Adrenal gland (tissue), 5 donors: ENCODE measurements around the gene OGA.

Experiments used
- POLR2A ChIP-seq, 2 donors: fragments of 450-650 bp; IDR thresholded peaks; one replicate each; pipeline ENCODE4 v1.6.1; 2017; ENCODE audit warnings: antibody characterized with exemption in 2 of 2, mild to moderate bottlenecking in 2 of 2, moderate library complexity in 1 of 2
- TF ChIP-seq, protein P1 (sequence below), 6 experiments: fragments of 450-650 bp in 4 of 6; fragments of 200-600 bp in 2 of 6; sonication (generic) in 1 of 6; IDR thresholded peaks; 1 replicate in 5 of 6; 2 replicates in 1 of 6; pipeline versions ENCODE4 v1.5.1 to v1.8.0; 2016 to 2021; ENCODE audit warnings: antibody characterized with exemption in 6 of 6, mild to moderate bottlenecking in 2 of 6, moderate library complexity in 1 of 6
- donor health status: DM: no; HTN: no; CAD: no.

DNA sequence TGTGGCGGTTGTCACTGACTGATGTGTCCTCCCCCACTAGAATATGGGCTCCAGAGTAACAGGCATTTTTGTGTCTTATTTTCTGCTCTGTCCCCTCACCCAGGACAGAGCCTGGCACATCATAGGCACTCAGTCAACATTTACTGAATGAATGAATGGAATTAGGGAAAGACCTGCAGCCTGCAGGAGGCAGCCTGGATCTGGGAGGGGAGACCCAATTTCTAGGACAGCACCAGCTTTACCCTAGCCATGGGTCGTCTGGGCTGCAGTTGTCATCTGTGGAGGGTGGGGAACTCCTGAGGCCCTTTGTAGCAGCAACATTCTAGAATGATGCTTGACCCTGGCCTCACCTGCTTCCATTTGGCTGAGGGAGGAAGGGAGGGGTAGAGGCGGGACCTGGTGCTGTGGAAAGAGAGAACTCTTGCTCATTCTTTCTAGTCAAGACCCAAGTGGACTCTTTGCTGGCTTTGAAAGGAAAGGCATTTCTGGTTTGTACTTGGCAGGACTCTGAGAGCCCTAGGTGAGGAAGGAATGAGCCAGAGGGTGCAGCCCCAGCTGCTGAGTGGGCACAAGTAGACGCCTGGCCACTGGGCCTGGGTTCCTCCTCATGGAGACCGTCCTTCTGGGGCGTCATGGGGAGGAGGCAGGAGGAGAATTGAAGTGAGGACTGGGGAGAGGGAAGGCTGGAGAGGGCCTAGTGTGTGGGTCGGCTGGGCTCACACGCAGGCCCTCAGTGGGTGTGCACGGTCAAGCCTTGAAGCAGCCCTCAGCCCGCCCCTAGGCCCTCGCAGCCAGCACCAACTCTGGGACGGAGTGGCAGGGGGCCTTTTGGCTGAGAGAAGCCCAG, 51.3 kb downstream of the OGA start:
- no peak for TF ChIP-seq POLR2A (IDR thresholded peaks at IDR 0.05)
- TF ChIP-seq, protein P1, sequence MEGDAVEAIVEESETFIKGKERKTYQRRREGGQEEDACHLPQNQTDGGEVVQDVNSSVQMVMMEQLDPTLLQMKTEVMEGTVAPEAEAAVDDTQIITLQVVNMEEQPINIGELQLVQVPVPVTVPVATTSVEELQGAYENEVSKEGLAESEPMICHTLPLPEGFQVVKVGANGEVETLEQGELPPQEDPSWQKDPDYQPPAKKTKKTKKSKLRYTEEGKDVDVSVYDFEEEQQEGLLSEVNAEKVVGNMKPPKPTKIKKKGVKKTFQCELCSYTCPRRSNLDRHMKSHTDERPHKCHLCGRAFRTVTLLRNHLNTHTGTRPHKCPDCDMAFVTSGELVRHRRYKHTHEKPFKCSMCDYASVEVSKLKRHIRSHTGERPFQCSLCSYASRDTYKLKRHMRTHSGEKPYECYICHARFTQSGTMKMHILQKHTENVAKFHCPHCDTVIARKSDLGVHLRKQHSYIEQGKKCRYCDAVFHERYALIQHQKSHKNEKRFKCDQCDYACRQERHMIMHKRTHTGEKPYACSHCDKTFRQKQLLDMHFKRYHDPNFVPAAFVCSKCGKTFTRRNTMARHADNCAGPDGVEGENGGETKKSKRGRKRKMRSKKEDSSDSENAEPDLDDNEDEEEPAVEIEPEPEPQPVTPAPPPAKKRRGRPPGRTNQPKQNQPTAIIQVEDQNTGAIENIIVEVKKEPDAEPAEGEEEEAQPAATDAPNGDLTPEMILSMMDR (IDR thresholded peaks at IDR 0.05): no peak
